Measurements from ENCODE around the gene ANTXR2.

The ANTXR2 gene

GRCh38 chr4:80086296-80086695 lies 13.3 kb upstream of the ANTXR2 start:
- Histone ChIP-seq H3K4me3 (ENCODE audit: low read length) (no peak overlapping the region), H3K79me2 (ENCODE audit: low read length) (no peaks in the 10 kb centered on the region), H4K20me1 (ENCODE audit: insufficient read depth, low read length) (no peaks in the 10 kb centered on the region), H3K9me2 (replicated peaks; ENCODE audit: insufficient read depth, low read length) (no peaks in the 10 kb centered on the region), H3K9me3 (replicated peaks; ENCODE audit: insufficient read depth, low read length) (no peaks in the 10 kb centered on the region), H3K4me1 (ENCODE audit: low read length) (no peaks in the 10 kb centered on the region), H3K27me3 (replicated peaks; ENCODE audit: insufficient read depth, low read length) (no peaks in the 10 kb centered on the region), H3K27ac (ENCODE audit: low read length) (no peak overlapping the region), H3K4me2 (ENCODE audit: low read depth, low read length) (no peak overlapping the region), H3F3A (ENCODE audit: insufficient read depth, low read length) (no peaks in the 10 kb centered on the region), H3K36me3 (replicated peaks; ENCODE audit: insufficient read depth, low read length) (no peaks in the 10 kb centered on the region), H3K9ac (ENCODE audit: low read length) (no peak overlapping the region), H2AFZ (ENCODE audit: low read length) (no peak overlapping the region)
- no peak for DNase-seq
- TF ChIP-seq CTCF (IDR thresholded peaks at IDR 0.05; ENCODE audit: low read length) (no peak), EZH2phosphoT487 (IDR thresholded peaks at IDR 0.05; ENCODE audit: low read length) (no peak), EZH2 (optimal IDR thresholded peaks at IDR 0.05; ENCODE audit: low read depth, low read length) (no peak)

- Histone ChIP-seq H3K4me3 (ENCODE audit: low read length) (no peak overlapping the region), H2AFZ (ENCODE audit: low read length) (no peak overlapping the region), H3K4me1 (ENCODE audit: low read length) (no peaks in the 10 kb centered on the region), H3K9ac (ENCODE audit: low read length) (no peak overlapping the region), H3K27me3 (replicated peaks; ENCODE audit: insufficient read depth, low read length) (no peaks in the 10 kb centered on the region), H3K79me2 (ENCODE audit: low read length) (no peaks in the 10 kb centered on the region), H3K36me3 (replicated peaks; ENCODE audit: insufficient read depth, low read length) (no peaks in the 10 kb centered on the region), H3K9me3 (replicated peaks; ENCODE audit: insufficient read depth, low read length) (no peaks in the 10 kb centered on the region), H3F3A (ENCODE audit: insufficient read depth, low read length) (no peaks in the 10 kb centered on the region), H3K4me2 (ENCODE audit: low read depth, low read length) (no peak overlapping the region), H4K20me1 (ENCODE audit: insufficient read depth, low read length) (no peaks in the 10 kb centered on the region), H3K27ac (ENCODE audit: low read length) (no peak overlapping the region), H3K9me2 (replicated peaks; ENCODE audit: insufficient read depth, low read length) (no peaks in the 10 kb centered on the region)
- no peak for DNase-seq
- TF ChIP-seq CTCF (IDR thresholded peaks at IDR 0.05; ENCODE audit: low read length): no peak
- TF ChIP-seq EZH2 (optimal IDR thresholded peaks at IDR 0.05; ENCODE audit: low read depth, low read length): no peak
These were observed 12.1 kb upstream of the ANTXR2 start for GRCh38 chr4:80085081-80085480.

GRCh38 chr4:80082693-80083092 lies 9.7 kb upstream of the ANTXR2 start:
- Histone ChIP-seq H2AFZ (ENCODE audit: low read length) (no peak overlapping the region), H3K9me2 (replicated peaks; ENCODE audit: insufficient read depth, low read length) (no peaks in the 10 kb centered on the region), H3K4me3 (ENCODE audit: low read length) (no peak overlapping the region), H3K4me1 (ENCODE audit: low read length) (no peaks in the 10 kb centered on the region), H3K9ac (ENCODE audit: low read length) (no peak overlapping the region), H3K9me3 (replicated peaks; ENCODE audit: insufficient read depth, low read length) (no peaks in the 10 kb centered on the region), H4K20me1 (ENCODE audit: insufficient read depth, low read length) (no peaks in the 10 kb centered on the region), H3K27ac (ENCODE audit: low read length) (no peak overlapping the region), H3F3A (ENCODE audit: insufficient read depth, low read length) (no peaks in the 10 kb centered on the region), H3K79me2 (ENCODE audit: low read length) (no peaks in the 10 kb centered on the region), H3K27me3 (replicated peaks; ENCODE audit: insufficient read depth, low read length) (no peaks in the 10 kb centered on the region), H3K36me3 (replicated peaks; ENCODE audit: insufficient read depth, low read length) (no peaks in the 10 kb centered on the region), H3K4me2 (ENCODE audit: low read depth, low read length) (no peak overlapping the region)
- no peak for TF ChIP-seq EZH2phosphoT487 (IDR thresholded peaks at IDR 0.05; ENCODE audit: low read length)
- DNase-seq: no peak

- TF ChIP-seq EZH2 (optimal IDR thresholded peaks at IDR 0.05; ENCODE audit: low read depth, low read length) (no peak), CTCF (IDR thresholded peaks at IDR 0.05; ENCODE audit: low read length) (no peak), EZH2phosphoT487 (IDR thresholded peaks at IDR 0.05; ENCODE audit: low read length) (no peak)
- no peaks in the 10 kb centered on the region for H4K20me1 ChIP-seq (ENCODE audit: insufficient read depth, low read length)
- H3K4me2 ChIP-seq (ENCODE audit: low read depth, low read length): no peak overlapping the region
- H3K27ac ChIP-seq (ENCODE audit: low read length): no peak overlapping the region
- H3K9me3 ChIP-seq (replicated peaks; ENCODE audit: insufficient read depth, low read length): no peaks in the 10 kb centered on the region
- H3K79me2 ChIP-seq (ENCODE audit: low read length): no peaks in the 10 kb centered on the region
- no peak overlapping the region for H2AFZ ChIP-seq (ENCODE audit: low read length)
- no peak overlapping the region for H3K4me3 ChIP-seq (ENCODE audit: low read length)
- H3F3A ChIP-seq (ENCODE audit: insufficient read depth, low read length): no peaks in the 10 kb centered on the region
- no peaks in the 10 kb centered on the region for H3K9me2 ChIP-seq (replicated peaks; ENCODE audit: insufficient read depth, low read length)
- H3K36me3 ChIP-seq (replicated peaks; ENCODE audit: insufficient read depth, low read length): no peaks in the 10 kb centered on the region
- DNase-seq: no peak
- no peak overlapping the region for H3K9ac ChIP-seq (ENCODE audit: low read length)
- H3K27me3 ChIP-seq (replicated peaks; ENCODE audit: insufficient read depth, low read length): no peaks in the 10 kb centered on the region
- H3K4me1 ChIP-seq (ENCODE audit: low read length): no peaks in the 10 kb centered on the region
These were observed 8.5 kb upstream of the ANTXR2 start for GRCh38 chr4:80081566-80081965.

Measured in MM.1S (cell line).